Keratinocyte (primary cell): ENCODE measurements around the gene MBNL2. TPM values are rescaled to one million over a fixed set of nuclear protein-coding genes. Genes with fewer than 3 reads are reported as not detected.

Source experiments
- DNase-seq: peaks from one replicate; pipeline ENCODE4 v3.0.0-alpha.2; 2011; ENCODE audit warnings: low read depth, missing footprints, low spot score
- FAIRE-seq: peaks from 2 replicates; lab custom pipeline; 2011; peaks lifted over from hg19 to GRCh38; lab: Jason Lieb, UNC
- H2AFZ ChIP-seq: 2 replicates; pipeline ENCODE4 v1.6.0; 2012; ENCODE audit warnings: low read length, control low read depth, inconsistent platforms; ENCODE audit not compliant: control insufficient read depth
- H3K27ac ChIP-seq: 2 replicates; pipeline ENCODE4 v1.5.1; 2011; ENCODE audit warnings: low read length; ENCODE audit not compliant: control insufficient read depth, insufficient read depth
- H3K27me3 ChIP-seq: 3 replicates; pipeline ENCODE4 v1.6.0; 2011; ENCODE audit warnings: low read length; ENCODE audit not compliant: control insufficient read depth, insufficient read depth; ENCODE audit errors: extremely low read depth
- H3K36me3 ChIP-seq, 2 experiments: 2 replicates in 1 of 2; 3 replicates in 1 of 2; pipeline ENCODE4 v1.5.1; 2011; ENCODE audit warnings: low read length in 2 of 2, mild to moderate bottlenecking in 1 of 2; ENCODE audit not compliant: control insufficient read depth in 2 of 2, insufficient read depth in 2 of 2; ENCODE audit errors: extremely low read depth in 1 of 2
- H3K4me1 ChIP-seq: 3 replicates; pipeline ENCODE4 v1.5.1; 2011; ENCODE audit warnings: low read length; ENCODE audit not compliant: control insufficient read depth, insufficient read depth; ENCODE audit errors: extremely low read depth
- H3K4me2 ChIP-seq: 3 replicates; pipeline ENCODE4 v1.6.0; 2011; ENCODE audit warnings: low read depth, low read length; ENCODE audit not compliant: control insufficient read depth, insufficient read depth; ENCODE audit errors: extremely low read depth
- H3K4me3 ChIP-seq, 3 experiments: fragments of 200-600 bp in 1 of 3; sonication (generic) in 1 of 3; 2 replicates in 2 of 3; 3 replicates in 1 of 3; pipeline ENCODE4 v1.5.1; 2011 to 2016; ENCODE audit warnings: low read length in 3 of 3, mild to moderate bottlenecking in 3 of 3, control low read depth in 2 of 3, inconsistent platforms in 1 of 3, low read depth in 1 of 3, mixed read lengths in 1 of 3, mixed run types in 1 of 3, moderate library complexity in 1 of 3; ENCODE audit not compliant: control insufficient read depth in 2 of 3, insufficient read depth in 2 of 3; ENCODE audit errors: extremely low read depth in 1 of 3
- H3K79me2 ChIP-seq: 2 replicates; pipeline ENCODE4 v1.6.0; 2012; ENCODE audit warnings: low read length; ENCODE audit not compliant: control insufficient read depth, insufficient read depth
- H3K9ac ChIP-seq: 3 replicates; pipeline ENCODE4 v1.6.0; 2011; ENCODE audit warnings: low read length; ENCODE audit not compliant: control insufficient read depth, insufficient read depth; ENCODE audit errors: extremely low read depth
- H3K9me1 ChIP-seq: 3 replicates; pipeline ENCODE4 v1.6.0; 2011; ENCODE audit warnings: low read length; ENCODE audit not compliant: control insufficient read depth, insufficient read depth; ENCODE audit errors: extremely low read depth
- H3K9me3 ChIP-seq: 2 replicates; pipeline ENCODE4 v1.5.1; 2012; ENCODE audit warnings: low read depth, low read length; ENCODE audit not compliant: control insufficient read depth
- H4K20me1 ChIP-seq: 3 replicates; pipeline ENCODE4 v1.6.0; 2011; ENCODE audit warnings: low read length; ENCODE audit not compliant: control insufficient read depth, insufficient read depth; ENCODE audit errors: extremely low read depth
- EZH2 ChIP-seq: IDR thresholded peaks from one replicate; pipeline ENCODE4 v1.6.1; 2012; ENCODE audit warnings: inconsistent platforms, mild to moderate bottlenecking, low read length, moderate library complexity
- dilution Hi-C: fragments of 300-500 bp; cut with MboI; formaldehyde crosslinking; loops from one replicate; pipeline ENCODE4 v1.7.0; 2020; ENCODE audit warnings: low sequenced_read_pairs; ENCODE audit not compliant: extremely low pct_ligation_motif_present
- polyA plus RNA-seq, 5 experiments: library from polyadenylated mRNA; depleted of rRNA in 3 of 5; stranded (reverse) in 3 of 5; stranded (forward) in 1 of 5; unstranded in 1 of 5; fragments of >200 nt; gene quantifications; 1 replicate in 1 of 5; 2 replicates in 3 of 5; 3 replicates in 1 of 5; pipeline versions ENCODE4 v1.2.1 to v1.2.3, GENCODE V29; 2011 to 2012; ENCODE audit warnings: missing spikeins in 2 of 5, low read depth in 1 of 5, low replicate concordance in 1 of 5
- TF ChIP-seq, protein P1 (sequence below), 3 experiments: IDR thresholded peaks in 1 of 3; conservative IDR thresholded peaks in 1 of 3; optimal IDR thresholded peaks in 1 of 3; 2 replicates in 2 of 3; 3 replicates in 1 of 3; pipeline versions ENCODE3 to v1.5.1; 2011; ENCODE audit warnings: low read length in 3 of 3, mild to moderate bottlenecking in 3 of 3, moderate library complexity in 2 of 3, control low read depth in 1 of 3, inconsistent platforms in 1 of 3; ENCODE audit not compliant: insufficient read depth in 2 of 3; ENCODE audit errors: extremely low read depth in 1 of 3

Gene MBNL2
- polyA plus RNA-seq, 1 donor (not counting 4 experiments of a cell fraction or from before 2014, with no cell fraction given): 28.4 TPM

DNA sequence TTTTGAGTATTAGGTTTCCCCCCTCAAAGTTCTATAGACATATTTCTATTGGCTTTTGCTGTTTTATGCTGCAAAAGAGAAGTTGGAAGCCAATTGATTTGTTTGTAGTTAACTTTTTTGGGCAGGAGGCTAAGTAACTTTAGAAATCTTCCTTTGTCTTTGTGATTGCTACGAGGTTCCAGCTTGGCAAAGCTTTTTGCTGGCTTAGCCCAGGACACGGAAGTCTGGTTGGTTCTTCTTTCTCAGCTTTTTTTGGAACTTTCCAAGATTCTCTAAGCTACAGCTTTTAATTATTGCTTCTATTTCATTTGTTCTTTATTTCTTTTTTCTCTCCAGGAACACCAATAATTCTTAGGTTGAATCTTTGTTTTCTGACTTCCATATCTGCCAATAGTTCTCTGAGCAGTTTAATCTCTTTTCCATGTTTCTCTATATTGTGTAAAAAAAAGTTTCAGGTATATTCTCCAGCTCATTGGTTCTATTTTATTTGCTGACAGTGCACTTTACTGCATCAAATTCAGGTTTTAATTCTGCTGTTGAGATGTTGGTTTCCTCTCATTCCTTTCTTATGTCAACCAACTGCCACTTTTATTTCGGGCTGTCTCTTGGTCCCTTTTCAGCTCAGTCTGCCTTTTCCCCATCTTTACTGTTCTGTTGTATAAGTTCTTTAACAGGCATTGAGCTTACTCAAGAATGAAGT, 27.8 kb downstream of the MBNL2 start:
- H3K9ac ChIP-seq: peak overlapping the region; percentile 30
- peaks cover 33% of the 10 kb centered on the region for H3K79me2 ChIP-seq
- H3K9me1 ChIP-seq: no peaks in the 10 kb centered on the region
- H3K9me3 ChIP-seq: no peaks in the 10 kb centered on the region
- H3K4me3 ChIP-seq: peak overlapping the region in 2 of 3 experiments; percentile 44 to 47
- peak; percentile 55 for FAIRE-seq
- H4K20me1 ChIP-seq: no peaks in the 10 kb centered on the region
- H2AFZ ChIP-seq: peak overlapping the region; percentile 27
- H3K36me3 ChIP-seq: no peaks in the 10 kb centered on the region
- H3K4me1 ChIP-seq: peaks cover 29% of the 10 kb centered on the region
- DNase-seq: no peak
- H3K4me2 ChIP-seq: peak overlapping the region; percentile 84
- no peaks in the 10 kb centered on the region for H3K27me3 ChIP-seq
- peak overlapping the region; percentile 39 for H3K27ac ChIP-seq
- TF ChIP-seq, protein P1, sequence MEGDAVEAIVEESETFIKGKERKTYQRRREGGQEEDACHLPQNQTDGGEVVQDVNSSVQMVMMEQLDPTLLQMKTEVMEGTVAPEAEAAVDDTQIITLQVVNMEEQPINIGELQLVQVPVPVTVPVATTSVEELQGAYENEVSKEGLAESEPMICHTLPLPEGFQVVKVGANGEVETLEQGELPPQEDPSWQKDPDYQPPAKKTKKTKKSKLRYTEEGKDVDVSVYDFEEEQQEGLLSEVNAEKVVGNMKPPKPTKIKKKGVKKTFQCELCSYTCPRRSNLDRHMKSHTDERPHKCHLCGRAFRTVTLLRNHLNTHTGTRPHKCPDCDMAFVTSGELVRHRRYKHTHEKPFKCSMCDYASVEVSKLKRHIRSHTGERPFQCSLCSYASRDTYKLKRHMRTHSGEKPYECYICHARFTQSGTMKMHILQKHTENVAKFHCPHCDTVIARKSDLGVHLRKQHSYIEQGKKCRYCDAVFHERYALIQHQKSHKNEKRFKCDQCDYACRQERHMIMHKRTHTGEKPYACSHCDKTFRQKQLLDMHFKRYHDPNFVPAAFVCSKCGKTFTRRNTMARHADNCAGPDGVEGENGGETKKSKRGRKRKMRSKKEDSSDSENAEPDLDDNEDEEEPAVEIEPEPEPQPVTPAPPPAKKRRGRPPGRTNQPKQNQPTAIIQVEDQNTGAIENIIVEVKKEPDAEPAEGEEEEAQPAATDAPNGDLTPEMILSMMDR (optimal IDR thresholded peaks at IDR 0.05 in 1 of 3, IDR thresholded peaks at IDR 0.05 in 1 of 3, conservative IDR thresholded peaks at IDR 0.05 in 1 of 3; ENCODE audit: extremely low read depth in 1 of 3, insufficient read depth in 2 of 3, low read length in 3 of 3): no peak
- no peak for TF ChIP-seq EZH2
- dilution Hi-C loops: no loop called here

DNA sequence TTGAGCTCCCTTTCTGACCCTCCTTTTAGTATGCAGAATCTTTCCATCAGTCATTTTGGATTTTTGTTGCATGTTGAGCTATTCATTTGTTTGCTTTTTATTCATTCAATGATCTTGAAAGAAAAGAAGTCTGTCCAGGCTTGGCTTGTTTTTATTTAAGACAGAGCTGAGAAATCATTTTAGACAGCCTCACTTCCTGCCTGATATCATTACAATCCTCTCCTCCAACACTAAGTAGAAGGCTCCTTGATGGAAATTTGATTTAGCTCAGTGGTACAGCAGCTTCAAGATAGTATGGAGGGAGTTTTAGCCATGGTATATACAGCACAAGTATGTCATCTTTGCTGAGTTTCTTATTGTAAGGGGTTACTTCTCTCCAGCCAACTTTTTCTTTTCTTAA, 28.4 kb downstream of the MBNL2 start:
- no peaks in the 10 kb centered on the region for H3K9me3 ChIP-seq
- H4K20me1 ChIP-seq: no peaks in the 10 kb centered on the region
- peak overlapping the region; percentile 14 for H2AFZ ChIP-seq
- H3K79me2 ChIP-seq: peaks cover 34% of the 10 kb centered on the region
- no peak overlapping the region for H3K9ac ChIP-seq
- no peaks in the 10 kb centered on the region for H3K9me1 ChIP-seq
- H3K36me3 ChIP-seq: no peaks in the 10 kb centered on the region
- no peaks in the 10 kb centered on the region for H3K27me3 ChIP-seq
- dilution Hi-C loops: no loop called here
- H3K4me2 ChIP-seq: peak overlapping the region; percentile 84
- H3K27ac ChIP-seq: no peak overlapping the region
- FAIRE-seq (no peak), DNase-seq (no peak)
- H3K4me3 ChIP-seq: no peak overlapping the region
- H3K4me1 ChIP-seq: peaks cover 36% of the 10 kb centered on the region
- no peak for TF ChIP-seq EZH2
- TF ChIP-seq, protein P1 (optimal IDR thresholded peaks at IDR 0.05 in 1 of 3, IDR thresholded peaks at IDR 0.05 in 1 of 3, conservative IDR thresholded peaks at IDR 0.05 in 1 of 3; ENCODE audit: extremely low read depth in 1 of 3, insufficient read depth in 2 of 3, low read length in 3 of 3): no peak
